OCI-LY3 (cell line): ENCODE data around the gene CNTF.

Experiments
- H2AFZ ChIP-seq: fragments of 200-600, 300-600 bp; shearing (Covaris generic); 2 replicates; pipeline ENCODE4 v1.6.0; 2014; ENCODE audit warnings: antibody characterized with exemption, low read depth, low read length
- H3K27ac ChIP-seq: fragments of 200-600, 300-600 bp; sonication (generic); 2 replicates; pipeline ENCODE4 v1.5.1; 2014; ENCODE audit warnings: mild to moderate bottlenecking, low read length, moderate library complexity, mixed read lengths
- H3K27me3 ChIP-seq: fragments of 200-600, 300-600 bp; sonication (generic); 2 replicates; pipeline ENCODE4 v1.6.1; 2014; ENCODE audit warnings: low read depth, low read length, mixed read lengths
- H3K36me3 ChIP-seq: fragments of 200-600, 300-600 bp; sonication (generic); replicated peaks from 2 replicates; pipeline ENCODE3; 2014; ENCODE audit warnings: low read depth, low read length, mixed read lengths
- H3K4me1 ChIP-seq: fragments of 300-600, 200-600 bp; sonication (generic); 2 replicates; pipeline ENCODE4 v1.6.1; 2014; ENCODE audit warnings: low read length, mixed read lengths
- H3K4me2 ChIP-seq: fragments of 200-600, 300-600 bp; sonication (generic); 2 replicates; pipeline ENCODE4 v1.6.1; 2014; ENCODE audit warnings: low read length, mixed read lengths
- H3K4me3 ChIP-seq: fragments of 300-600, 200-600 bp; sonication (generic); 2 replicates; pipeline ENCODE4 v1.5.1; 2014; ENCODE audit warnings: antibody characterized with exemption, mild to moderate bottlenecking, low read length, moderate library complexity
- H3K79me2 ChIP-seq: fragments of 300-600, 200-600 bp; shearing (Covaris generic); 2 replicates; pipeline ENCODE4 v1.6.1; 2014; ENCODE audit warnings: mild to moderate bottlenecking, low read length, mixed read lengths
- H3K9ac ChIP-seq: fragments of 300-600, 200-600 bp; shearing (Covaris generic); 2 replicates; pipeline ENCODE4 v1.6.0; 2014; ENCODE audit warnings: mild to moderate bottlenecking, low read length, moderate library complexity
- H3K9me3 ChIP-seq: fragments of 200-600, 300-600 bp; shearing (Covaris generic); 2 replicates; pipeline ENCODE4 v1.6.1; 2014; ENCODE audit warnings: low read length, mixed read lengths; ENCODE audit not compliant: insufficient read depth
- H4K20me1 ChIP-seq: fragments of 200-600, 300-600 bp; sonication (generic); 2 replicates; pipeline ENCODE4 v1.6.1; 2016; ENCODE audit warnings: low read length, mixed read lengths; ENCODE audit not compliant: insufficient read depth
- EZH2phosphoT487 ChIP-seq: fragments of 200-600 bp; shearing (Covaris generic); IDR thresholded peaks from 2 replicates; pipeline ENCODE4 v1.6.1; 2018; ENCODE audit warnings: antibody characterized with exemption, mixed run types, low read depth
- TF ChIP-seq, protein P1 (sequence below): fragments of 200-600, 300-600 bp; sonication (generic); IDR thresholded peaks from 2 replicates; pipeline ENCODE4 v1.5.1; 2014; ENCODE audit warnings: antibody characterized with exemption, low read length, low read depth

The CNTF gene

GRCh38 chr11:58639103-58639502 is 16.6 kb downstream of the CNTF start:
- no peak overlapping the region for H3K27ac ChIP-seq
- no peaks in the 10 kb centered on the region for H3K79me2 ChIP-seq
- H4K20me1 ChIP-seq = no peaks in the 10 kb centered on the region
- TF ChIP-seq, protein P1, sequence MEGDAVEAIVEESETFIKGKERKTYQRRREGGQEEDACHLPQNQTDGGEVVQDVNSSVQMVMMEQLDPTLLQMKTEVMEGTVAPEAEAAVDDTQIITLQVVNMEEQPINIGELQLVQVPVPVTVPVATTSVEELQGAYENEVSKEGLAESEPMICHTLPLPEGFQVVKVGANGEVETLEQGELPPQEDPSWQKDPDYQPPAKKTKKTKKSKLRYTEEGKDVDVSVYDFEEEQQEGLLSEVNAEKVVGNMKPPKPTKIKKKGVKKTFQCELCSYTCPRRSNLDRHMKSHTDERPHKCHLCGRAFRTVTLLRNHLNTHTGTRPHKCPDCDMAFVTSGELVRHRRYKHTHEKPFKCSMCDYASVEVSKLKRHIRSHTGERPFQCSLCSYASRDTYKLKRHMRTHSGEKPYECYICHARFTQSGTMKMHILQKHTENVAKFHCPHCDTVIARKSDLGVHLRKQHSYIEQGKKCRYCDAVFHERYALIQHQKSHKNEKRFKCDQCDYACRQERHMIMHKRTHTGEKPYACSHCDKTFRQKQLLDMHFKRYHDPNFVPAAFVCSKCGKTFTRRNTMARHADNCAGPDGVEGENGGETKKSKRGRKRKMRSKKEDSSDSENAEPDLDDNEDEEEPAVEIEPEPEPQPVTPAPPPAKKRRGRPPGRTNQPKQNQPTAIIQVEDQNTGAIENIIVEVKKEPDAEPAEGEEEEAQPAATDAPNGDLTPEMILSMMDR = no peak
- TF ChIP-seq EZH2phosphoT487 = no peak
- no peak overlapping the region for H3K9ac ChIP-seq
- no peaks in the 10 kb centered on the region for H3K36me3 ChIP-seq
- H2AFZ ChIP-seq = no peak overlapping the region
- H3K4me2 ChIP-seq = no peak overlapping the region
- no peaks in the 10 kb centered on the region for H3K9me3 ChIP-seq
- H3K4me1 ChIP-seq = peaks cover 13% of the 10 kb centered on the region
- H3K4me3 ChIP-seq = no peak overlapping the region
- H3K27me3 ChIP-seq = no peaks in the 10 kb centered on the region

- Histone ChIP-seq H3K27me3 (no peaks in the 10 kb centered on the region), H3K4me2 (no peak overlapping the region), H3K79me2 (no peaks in the 10 kb centered on the region), H3K4me1 (peaks cover 13% of the 10 kb centered on the region), H3K36me3 (no peaks in the 10 kb centered on the region), H3K9ac (no peak overlapping the region), H4K20me1 (no peaks in the 10 kb centered on the region), H3K27ac (no peak overlapping the region), H3K9me3 (no peaks in the 10 kb centered on the region), H2AFZ (no peak overlapping the region), H3K4me3 (no peak overlapping the region)
- TF ChIP-seq, protein P1 = no peak
- no peak for TF ChIP-seq EZH2phosphoT487
Observed at GRCh38 chr11:58639669-58640068, 17.2 kb downstream of the CNTF start.

DNA sequence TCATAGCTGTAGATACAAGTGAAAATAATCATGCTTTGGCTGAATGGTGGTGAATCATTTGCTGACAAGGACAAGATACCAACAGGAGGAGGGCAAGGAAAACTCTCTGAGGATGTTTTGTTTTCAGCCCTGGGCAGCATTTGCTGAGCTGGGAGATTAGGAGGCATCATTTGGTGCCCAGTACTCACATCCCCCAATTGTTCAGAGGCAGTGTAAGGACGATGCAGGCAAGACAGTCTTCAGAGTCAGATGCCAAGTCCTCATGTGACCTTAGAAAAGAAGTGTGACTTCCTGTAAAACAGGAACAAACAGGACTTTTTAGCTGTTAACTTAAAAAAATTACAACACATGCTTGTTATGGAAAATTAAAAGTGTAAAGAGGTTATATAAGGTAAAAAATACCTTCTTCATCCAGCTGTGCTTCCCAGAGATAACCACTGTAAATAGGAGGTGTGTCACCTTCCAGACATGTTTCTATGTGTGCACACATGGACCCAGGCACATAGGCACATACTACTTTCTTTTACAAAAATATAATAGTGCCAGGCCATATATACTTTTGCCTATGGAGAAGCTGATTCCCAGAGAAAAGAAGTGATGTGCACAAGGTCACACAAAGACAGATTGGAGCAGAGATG is 18.0 kb downstream of the CNTF start:
- Histone ChIP-seq H3K4me1 (peaks cover 13% of the 10 kb centered on the region), H2AFZ (peak overlapping the region; percentile 54; the same call in 1 of the 2 replicates), H3K9ac (no peak overlapping the region), H3K27me3 (no peaks in the 10 kb centered on the region), H3K36me3 (no peaks in the 10 kb centered on the region), H3K27ac (no peak overlapping the region), H3K4me2 (0 out of 2 replicates have a peak overlapping the region, but pooled peaks have one; percentile 16), H3K79me2 (no peaks in the 10 kb centered on the region), H3K4me3 (no peak overlapping the region), H3K9me3 (no peaks in the 10 kb centered on the region), H4K20me1 (no peaks in the 10 kb centered on the region)
- TF ChIP-seq, protein P1 = no peak
- TF ChIP-seq EZH2phosphoT487 = no peak

DNA sequence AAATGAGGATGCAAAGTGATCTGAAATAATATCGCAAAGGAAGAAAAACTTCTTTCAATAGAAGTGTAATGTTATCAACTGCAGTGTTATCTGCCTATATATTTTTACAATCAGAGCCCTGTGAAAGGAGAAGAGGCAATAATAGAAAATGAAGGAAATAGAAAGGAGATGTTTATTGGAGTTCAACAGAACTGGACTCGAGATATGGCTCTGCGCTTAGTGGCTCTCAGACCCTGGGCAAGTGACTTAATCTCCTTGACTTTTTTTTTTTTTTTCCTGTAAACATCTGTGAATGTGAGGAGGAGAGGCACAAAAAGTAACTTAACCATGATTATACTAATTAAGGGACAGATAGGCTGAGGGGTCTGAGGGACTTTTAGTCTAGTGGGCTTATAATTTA is 18.9 kb downstream of the CNTF start:
- TF ChIP-seq, protein P1 = no peak
- no peak for TF ChIP-seq EZH2phosphoT487
- H3K9ac ChIP-seq = no peak overlapping the region
- H3K4me1 ChIP-seq = peaks cover 13% of the 10 kb centered on the region
- H3K27me3 ChIP-seq = no peaks in the 10 kb centered on the region
- no peak overlapping the region for H2AFZ ChIP-seq
- no peak overlapping the region for H3K4me2 ChIP-seq
- H3K9me3 ChIP-seq = 0 out of 2 replicates have a peak, but pooled peaks cover 3% of the 10 kb centered on the region
- H3K36me3 ChIP-seq = no peaks in the 10 kb centered on the region
- no peak overlapping the region for H3K27ac ChIP-seq
- no peaks in the 10 kb centered on the region for H4K20me1 ChIP-seq
- no peak overlapping the region for H3K4me3 ChIP-seq
- no peaks in the 10 kb centered on the region for H3K79me2 ChIP-seq
